HG03575 (cell line): ENCODE measurements around the gene LGALS7B.
"Not testable (repeated sequence)": the region's sequence is repeated elsewhere in the genome, so short reads cannot be mapped to it uniquely, and the experiment has no call there.

Experiments used
- ATAC-seq: cut with Tn5 transposase; IDR thresholded peaks from one replicate; pipeline ENCODE4 v1.9.1; 2021; ENCODE audit not compliant: unreplicated experiment, insufficient number of reproducible peaks, low FRiP score; ENCODE audit errors: extremely low read depth

Gene LGALS7B

DNA sequence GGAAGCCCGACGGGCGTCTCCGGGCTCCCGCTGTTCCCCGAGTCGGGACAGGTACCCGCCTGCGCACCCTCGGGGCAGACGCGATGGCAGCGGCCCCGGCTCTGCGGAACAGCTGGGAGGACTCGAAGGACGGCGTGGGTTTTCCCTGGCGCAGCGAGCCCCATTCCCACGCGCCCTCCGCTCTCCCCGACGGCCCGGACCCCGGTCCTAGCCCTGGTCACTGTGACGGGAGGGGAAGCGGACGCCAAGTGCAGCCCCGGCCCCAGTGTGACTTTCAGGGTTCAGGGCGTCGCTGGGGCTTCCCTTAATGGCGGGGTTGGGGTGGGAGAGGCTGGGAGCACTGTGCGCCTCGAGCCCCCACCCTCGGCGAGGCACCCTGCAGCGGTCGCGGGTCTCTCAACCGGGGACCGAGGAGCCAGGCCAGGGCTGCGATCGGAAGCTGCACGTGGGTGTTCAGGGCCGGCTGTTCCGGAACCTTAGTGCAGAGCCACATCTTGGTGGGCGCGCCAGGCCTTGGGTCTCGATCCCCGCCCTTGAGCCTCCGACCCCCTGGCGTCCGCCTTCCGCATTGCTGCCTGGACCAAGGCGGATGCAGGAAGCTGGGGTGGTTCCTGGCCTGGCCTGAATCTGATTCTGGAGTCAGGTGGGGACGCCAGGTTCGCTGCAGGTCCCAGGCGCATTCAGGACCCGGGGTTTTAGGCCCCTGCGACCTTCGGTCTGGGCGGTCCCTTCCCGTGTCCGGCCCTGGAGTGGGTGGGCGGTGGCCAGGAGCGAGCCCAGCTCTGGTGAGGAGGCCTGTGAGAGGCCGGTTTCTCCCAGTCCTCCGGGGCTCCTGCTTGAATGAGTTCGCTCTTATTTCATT, 3.5 kb downstream of the LGALS7B start:
- no peak for ATAC-seq

DNA sequence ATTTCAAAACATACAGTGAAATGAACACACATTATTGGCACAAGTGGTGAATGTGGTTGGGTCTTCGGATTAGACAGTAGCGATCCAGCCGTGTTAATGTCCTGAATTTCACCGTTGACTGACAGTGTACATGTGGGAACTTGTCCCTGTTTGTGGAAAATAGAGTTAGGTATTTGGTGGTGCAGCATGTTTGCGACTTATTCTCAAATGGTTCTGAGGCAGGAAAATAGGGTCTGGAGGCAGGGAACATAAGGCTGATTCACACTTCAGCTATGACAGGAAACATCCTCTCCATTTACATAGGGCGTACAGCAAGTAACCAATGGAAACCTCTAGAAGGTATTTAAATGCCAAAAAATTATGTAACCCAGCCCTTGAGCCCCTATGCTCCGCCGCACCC, 4.2 kb downstream of the LGALS7B start:
- ATAC-seq: no peak

DNA sequence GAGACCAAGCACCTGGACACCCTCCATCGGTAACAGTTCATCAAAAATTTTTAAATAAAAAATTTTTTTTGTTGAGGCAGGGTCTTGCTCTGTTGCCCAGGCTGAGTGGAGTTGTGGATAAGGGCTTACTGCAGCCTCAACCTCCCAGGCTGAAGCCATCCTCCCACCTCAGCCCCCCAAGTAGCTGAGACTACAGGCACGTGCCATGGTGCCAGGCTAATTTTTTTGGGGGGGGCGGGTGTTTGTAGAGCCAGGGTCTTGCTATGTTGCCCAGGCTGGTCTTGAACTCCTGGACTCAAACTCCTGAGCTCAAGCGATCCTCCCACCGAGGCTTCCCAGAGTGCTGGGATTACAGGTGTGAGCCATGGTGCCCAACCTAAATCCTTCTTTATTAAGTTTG, 4.7 kb downstream of the LGALS7B start:
- ATAC-seq: no peak

DNA sequence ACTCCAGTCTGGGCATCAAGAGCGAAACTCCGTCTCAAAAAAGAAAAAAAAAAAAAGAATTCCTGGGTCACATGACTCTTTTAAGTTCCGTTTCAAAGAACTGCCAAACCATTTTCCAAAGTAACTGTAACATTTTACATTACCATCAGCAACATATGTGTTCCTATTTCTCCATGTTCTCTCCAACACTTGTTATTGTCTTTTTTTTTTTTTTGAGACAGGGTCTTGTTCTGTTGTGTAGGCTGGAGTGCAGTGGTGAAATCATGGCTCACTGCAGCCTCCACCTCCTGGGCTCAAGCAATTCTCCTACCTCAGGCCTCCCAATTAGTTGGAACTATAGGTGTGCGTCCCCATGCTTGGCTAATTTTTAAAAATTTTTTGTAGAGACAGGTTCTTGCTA, 6.5 kb downstream of the LGALS7B start:
- no peak for ATAC-seq

DNA sequence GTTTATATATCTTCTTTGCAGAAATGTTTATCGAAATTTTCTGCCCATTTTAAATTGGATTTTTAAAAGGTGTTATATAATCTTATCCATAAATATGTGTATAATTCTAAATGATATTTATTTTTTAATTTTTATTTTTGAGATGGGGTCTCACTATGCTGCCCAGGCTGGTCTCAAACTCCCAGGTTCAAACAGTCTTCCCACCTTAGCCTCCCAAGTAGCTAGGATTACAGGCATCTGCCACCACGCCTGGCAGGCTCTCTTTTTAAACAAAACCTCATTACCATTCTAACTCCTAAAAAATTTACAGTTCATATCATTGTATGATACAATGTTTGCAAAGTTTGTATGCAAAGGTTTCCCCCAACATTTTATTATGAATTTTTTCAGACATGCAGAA, 7.2 kb downstream of the LGALS7B start:
- ATAC-seq: no peak

DNA sequence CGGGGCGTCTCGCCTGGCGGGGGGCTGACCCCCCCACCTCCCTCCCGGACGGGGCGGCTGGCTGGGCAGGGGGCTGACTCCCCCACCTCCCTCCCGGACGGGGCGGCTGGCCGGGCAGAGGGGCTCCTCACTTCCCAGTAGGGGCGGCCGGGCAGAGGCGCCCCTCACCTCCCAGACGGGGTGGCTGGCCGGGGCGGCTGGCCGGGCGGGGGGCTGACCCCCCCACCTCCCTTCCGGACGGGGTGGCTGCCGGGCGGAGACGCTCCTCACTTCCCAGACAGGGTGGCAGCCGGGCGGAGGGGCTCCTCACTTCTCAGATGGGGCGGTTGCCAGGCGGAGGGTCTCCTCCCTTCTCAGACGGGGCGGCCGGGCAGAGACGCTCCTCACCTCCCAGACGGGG, 8.8 kb downstream of the LGALS7B start:
- not testable (repeated sequence) for ATAC-seq

DNA sequence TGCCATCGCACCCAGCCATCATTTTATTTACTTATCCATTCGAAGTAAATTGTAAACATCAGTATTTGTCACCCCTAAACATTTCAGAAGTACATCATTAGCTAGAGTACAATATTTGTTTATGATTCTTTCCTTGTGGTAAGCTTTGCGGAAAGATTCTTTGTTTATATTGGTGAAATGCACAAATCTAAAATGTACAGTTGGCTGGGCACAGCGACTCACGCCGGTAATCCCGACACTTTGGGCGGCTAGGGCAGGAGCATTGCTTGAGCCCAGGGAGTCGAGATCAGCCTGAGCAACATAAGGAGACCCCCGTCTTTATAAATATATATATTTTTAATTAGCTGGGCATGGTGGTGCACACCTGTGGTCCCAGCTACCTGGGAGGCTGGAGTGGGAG, 10.1 kb downstream of the LGALS7B start:
- no peak for ATAC-seq

DNA sequence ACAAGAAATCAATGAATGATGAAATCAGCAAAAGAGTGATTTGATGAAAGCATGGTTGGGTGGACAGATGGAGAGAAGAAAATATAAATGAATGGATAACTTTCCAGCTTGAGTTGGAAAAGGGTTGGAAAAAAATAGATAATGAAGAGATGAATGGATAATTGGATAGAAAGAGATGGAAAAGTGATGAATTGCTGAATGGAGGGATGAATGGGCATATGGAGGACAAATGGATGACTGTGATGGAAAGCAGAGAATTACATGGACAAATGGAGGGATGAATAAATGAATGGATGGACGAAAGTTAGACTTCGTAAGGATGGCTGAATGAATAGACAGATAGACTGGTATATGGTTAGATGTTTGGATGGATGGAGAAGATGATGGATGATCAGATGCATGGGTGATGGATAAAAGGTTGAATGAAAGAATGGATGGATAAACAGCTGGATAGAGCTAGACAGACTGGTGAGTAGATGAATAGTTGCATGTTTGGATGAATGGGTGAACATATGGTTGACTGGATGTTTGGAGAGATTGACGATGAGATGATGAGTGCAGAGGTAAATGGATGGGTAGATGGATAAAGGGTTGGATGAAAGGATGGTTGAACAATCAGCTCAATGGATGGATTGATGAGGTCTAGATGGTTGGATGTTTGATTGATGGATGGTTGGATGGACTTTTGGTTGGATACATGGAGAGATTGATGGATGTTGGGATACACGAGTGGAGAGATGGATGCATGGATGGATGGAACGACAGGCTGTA, 11.8 kb downstream of the LGALS7B start:
- ATAC-seq: no peak

DNA sequence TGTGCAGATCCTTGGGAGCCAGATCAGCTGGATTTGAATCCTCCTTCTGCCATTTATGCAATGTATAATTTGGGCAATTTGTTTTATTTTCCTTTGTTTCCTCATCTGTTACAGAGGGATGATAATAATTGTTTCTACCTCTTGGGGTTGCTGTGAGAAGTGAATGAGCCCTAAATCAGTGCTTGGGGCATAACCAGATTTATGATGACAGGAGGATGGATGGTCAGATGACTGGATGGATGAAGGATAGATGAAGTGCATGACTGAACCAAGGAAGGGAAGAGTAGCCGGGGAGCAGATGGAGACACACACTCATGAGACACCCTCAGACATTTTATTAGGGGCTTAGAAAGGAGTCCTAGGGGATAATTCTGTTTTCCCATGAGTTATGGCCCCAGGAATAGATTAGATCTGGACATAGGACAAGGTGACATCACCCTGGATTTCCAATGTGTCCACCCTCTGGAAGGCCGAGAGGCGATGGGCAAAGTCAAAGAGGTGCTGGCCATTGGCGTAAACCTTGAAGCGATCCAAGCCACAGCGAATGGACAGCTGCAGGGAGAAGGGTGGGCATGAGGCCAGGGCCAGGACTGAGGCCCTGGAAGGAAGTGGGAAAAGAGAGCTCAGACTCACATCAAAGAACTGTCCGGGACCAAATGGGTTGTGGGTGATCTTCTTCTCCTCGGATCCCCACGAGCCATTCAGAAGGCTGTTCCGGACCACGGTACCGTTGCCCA, 12.5 kb downstream of the LGALS7B start:
- ATAC-seq: no peak

DNA sequence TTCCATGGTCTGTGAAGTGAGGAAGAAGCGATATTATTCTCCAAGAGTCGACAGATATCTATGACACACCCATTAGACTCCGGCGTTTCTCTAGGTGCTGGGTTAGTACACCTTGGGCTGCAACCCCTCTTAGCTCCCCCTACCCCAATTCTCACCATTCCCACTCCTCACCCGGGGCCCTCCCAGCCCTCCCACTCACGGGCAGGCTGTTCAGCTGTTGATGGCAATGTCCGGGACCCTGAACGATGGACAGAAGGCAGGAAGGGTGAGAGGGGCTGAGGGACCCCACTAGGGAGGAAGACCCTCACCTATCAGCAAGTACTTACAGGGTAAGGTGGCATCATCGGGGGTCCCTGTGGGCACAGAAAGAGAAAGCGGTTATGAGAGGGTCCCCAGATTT, 14.5 kb downstream of the LGALS7B start:
- no peak for ATAC-seq

DNA sequence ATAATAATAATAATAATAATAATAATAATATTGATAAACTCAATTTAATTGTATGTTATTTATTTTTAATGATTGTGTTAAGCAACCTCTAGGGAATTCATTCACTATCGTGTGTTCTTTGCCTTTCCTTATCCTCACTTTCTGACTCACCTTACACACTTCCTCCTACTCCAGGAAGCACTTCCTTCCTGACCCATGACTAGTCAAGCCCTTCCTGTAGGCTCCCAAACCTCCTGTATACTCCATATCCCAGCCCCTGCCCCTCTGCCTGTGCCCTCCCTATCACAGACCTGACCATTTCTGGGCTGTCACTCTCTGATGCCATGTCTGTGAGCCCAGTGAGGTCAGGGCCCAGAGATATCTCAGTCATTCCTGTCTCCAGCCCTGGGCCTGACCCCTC, 16.2 kb downstream of the LGALS7B start:
- ATAC-seq: no peak

DNA sequence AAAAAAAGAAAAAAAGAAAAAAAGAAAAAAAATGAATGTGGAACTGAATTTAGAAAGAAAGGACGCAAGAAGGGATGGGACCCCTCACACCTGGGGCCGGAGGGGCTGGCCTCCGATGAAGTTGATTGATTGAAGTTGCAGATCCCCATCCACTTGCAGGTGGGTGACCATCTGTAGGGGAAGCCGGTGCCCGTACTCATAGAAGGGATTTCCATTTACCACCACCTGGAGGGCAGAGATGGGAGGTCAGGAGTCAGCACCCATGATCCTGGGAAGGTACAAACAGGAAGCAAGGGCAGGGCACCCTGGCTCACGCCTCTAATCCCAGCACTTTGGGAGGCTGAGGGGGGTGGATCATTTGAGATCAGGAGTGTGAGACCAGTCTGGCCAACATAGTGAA, 17.4 kb downstream of the LGALS7B start:
- ATAC-seq: no peak

DNA sequence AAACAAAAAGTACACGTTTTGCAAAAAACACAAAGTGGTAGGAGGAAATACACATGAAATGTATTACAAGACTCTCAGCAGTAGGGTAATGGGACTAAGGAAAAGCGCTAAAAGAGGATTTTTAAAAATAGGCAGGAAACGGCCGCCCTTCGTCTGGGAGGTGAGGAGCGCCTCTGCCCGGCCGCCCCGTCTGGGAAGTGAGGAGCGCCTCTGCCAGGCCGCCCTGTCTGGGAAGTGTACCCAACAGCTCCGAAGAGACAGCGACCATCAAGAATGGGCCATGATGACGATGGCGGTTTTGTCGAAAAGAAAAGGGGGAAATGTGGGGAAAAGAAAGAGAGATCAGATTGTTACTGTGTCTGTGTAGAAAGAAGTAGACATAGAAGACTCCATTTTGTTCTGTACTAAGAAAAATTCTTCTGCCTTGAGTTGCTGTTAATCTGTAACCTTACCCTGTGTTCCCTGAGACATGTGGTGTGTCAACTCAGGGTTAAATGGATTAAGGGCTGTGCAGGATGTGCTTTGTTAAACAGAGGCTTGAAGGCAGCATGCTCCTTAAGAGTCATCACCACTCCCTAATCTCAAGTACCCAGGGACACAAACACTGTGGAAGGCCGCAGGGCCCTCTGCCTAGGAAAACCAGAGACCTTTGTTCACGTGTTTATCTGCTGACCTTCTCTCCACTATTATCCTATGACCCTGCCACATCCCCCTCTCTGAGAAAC, 18.5 kb downstream of the LGALS7B start:
- not testable (repeated sequence) for ATAC-seq

DNA sequence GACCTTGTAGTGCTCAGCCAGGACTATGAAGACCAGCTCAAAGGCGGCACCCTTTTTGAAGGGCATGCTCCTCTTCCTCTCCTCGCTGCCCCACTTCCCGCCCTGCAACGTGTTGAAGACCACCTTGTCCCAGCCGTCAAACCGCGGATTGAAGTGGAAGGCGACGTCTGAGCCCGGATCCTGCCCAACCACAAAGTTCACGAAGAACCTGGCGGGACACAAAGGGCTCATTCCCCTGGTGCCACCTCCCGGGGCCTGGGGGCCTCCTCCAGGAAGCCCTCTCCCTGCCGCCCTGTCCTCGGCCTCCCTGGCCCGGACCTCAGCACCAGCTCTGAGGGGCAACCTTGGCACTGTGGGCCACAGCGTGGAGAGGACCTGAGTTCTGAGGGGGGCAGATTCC, 19.7 kb downstream of the LGALS7B start:
- no peak for ATAC-seq

DNA sequence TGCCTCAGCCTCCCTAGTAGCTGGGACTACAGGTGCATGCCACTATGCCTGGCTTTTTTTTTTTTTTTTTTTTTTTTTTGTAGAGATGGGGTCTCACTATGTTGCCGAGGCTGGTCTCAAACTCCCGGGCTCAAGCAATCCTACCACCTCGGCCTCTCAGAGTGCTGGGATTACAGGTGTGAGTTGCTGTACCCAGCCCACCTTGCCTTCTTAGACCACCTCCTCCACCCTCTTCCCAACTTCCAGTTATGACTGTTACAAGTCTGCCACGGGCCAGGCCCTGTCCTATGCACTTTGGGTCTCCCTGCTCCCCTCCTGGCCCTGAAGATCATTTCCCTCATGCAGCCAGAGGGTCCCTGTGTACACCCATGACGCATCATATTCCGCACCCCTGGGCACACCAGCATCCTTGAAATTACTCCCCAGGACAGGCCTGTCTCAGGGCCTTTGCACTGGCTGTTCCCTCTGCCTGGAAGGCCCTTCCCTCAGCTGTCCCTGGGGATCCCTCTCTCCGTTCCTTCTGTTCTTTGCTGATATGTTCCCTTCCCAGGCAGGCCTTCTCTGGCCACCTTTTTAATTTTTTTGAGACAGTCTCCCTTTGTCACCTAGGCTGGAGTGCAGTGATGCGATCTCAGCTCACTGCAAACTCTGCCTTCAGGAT, 20.7 kb downstream of the LGALS7B start:
- ATAC-seq: no peak

DNA sequence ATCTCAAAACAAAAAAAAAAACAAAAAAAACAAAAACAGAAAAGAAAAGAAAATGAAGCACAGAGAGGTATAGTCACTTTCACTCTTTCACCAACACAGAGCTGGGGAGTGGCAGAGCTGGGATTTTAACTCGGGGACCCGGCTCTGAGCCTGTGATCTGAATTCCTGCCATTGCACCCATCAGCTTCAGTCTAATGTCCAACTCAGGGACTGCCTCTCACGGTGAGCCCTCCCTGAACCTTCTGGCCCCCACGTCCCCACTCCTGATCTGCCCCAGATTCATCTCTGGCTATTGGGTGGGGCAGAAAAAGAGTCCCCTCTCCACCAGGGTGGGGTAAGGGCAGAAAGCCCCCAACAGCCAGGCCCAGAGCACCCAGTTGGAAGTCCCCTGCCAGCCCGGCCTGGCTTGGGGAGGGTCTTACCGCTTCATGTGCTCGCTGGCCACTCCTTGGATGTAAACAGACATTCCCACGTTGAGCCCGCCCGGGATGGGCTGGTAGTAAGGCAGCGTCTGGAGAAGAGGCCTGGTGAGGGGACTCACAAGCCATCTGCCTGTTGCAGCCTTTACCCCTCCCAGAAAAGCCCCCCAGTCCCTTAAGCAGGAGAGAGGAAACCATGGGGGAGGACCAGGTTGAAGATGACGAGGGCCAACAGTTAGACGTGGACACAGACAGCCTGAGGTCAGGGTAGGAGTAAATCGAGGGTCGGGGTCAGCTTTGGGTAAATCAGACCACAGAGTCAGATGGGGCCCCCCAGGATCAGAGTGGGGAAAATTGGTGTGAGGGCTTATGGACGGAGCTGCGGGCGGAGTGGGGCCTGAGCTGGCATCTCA, 23.2 kb downstream of the LGALS7B start:
- no peak for ATAC-seq

DNA sequence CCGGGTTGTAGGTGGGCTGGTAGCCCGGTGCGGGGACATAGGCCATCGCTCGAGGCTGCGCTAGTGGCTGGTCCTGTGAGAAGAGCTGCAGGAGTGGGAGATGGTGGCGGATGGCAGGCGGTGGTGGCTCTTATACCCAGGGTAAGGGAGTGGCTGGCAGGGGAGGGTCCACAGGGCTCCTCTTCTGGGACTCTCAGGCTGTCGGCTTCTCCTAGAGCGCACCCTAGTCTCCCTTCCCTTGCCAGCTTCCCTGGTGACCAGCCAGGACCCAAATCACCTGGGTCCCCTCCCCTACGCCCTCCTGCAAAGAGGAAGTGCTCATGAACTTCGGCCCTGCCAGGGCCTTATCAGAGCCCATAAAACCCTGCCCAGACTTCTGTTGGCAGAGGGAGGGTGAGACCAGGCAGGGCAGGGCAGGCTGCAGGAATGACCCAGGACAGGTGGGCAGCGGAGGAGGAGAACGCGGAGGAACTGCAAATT, 23.9 kb downstream of the LGALS7B start, which contains the start of gene LGALS4:
LGALS4 (minus strand) TSS at position 105 of the 480 bp plus-strand sequence; CDS start at position 46, 59 bp downstream.
- ATAC-seq: no peak

DNA sequence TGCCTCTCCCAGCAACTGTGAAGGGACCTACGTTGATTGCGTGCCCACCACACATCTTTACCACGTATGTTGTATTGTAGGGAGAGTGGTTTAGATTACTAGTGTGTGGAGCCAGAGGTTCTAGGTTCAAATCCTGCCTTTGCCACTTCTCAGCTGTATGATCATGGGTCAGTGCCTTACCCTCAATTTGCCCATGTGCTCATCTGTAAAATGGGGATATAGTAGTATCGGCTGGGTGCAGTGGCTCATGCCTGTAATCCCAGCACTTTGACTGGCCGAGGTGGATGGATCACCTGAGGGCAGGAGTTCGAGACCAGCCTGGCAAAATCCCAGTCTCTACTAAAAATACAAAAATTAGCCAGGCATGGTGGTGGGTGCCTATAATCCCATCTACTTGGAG, 24.3 kb downstream of the LGALS7B start:
- no peak for ATAC-seq
